ENCODE results near the gene MAP3K5.

MAP3K5 gene

DNA sequence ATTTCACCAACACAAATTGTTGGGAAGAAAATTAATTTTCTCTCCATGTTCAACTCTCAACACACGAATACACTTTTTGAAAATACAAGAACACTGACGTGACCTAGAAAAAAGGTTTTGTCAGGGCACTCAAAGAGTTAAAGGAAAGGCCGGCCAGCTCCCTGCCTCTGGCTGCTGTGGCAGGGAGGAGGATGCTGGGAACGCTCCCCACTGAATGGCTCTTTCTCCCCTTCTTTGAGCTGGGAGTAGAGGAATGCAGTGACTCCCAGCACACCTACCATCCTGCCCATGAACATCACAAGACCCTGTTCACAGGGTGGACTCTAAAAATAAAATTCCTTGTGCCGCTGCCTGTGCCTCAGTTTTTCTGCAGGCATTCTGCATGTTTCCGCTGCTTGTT, 47.0 kb downstream of the MAP3K5 start:
- DNase-seq, result no peak

- DNase-seq, result no peak
Measured at GRCh38 chr6:136744889-136745288, 47.4 kb downstream of the MAP3K5 start.

- no peak for DNase-seq
Measured at GRCh38 chr6:136742125-136742524, 50.2 kb downstream of the MAP3K5 start.

- no peak for DNase-seq
Measured at GRCh38 chr6:136740050-136740974, 52.0 kb downstream of the MAP3K5 start.

- no peak for DNase-seq
Measured at GRCh38 chr6:136739501-136739900, 52.8 kb downstream of the MAP3K5 start.

DNA sequence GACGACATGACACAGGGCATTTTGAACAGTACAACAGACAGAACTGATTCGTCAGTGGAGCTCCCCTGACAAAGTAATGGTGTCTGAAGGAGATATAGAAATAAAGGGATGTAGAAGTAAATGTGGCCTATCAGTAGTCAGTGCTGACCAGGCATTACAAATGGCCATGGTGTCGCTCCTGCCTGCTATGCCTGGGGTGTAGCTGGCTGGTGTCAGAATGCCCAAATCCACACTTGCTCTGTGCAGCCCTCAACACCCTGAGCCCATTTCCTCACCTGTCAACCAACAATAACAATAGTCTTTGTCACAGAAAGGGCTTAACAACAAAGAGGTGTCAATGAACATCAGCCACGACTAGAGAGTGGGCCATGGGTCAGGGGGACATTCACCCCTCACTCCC, 53.2 kb downstream of the MAP3K5 start:
- no peak for DNase-seq

GRCh38 chr6:136738692-136739057, 53.6 kb downstream of the MAP3K5 start:
- DNase-seq, result no peak

DNA sequence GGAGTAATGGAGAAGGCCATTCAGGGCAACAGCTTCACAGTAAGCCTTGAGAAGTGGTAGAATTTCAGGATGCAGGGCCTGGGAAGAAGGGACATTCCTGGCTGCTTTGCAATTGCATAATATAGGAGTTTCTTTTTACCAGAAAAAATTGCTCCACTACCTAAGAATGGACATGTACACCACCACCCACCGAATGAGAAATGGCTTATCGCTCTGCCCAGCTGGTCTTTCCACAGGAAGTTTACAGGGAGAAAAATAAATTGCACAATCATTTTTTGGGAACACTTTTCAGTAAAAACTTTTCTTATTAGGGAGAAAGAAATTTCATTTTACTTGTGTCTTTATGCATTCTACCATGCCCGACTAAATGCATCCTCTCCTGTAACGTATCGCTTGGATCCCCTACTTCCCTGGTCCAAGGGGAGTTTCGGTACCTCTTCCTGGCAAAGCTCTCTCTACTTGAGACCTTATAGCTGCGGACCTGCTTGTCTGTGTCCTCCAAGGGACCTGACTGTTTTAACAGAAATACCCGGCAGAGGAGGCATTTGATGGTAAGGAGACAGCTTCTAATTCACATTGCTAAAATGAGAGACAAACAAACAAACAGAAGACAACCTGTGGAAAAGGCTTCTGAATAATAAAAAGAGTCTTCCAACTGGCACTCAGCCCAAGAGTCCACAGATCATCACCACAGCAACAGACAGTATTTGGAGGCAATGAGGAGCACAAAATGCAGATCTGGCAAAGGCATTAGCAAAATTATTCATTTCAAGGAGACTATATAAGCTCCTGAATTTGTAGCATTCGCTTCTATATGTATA, 54.2 kb downstream of the MAP3K5 start:
- no peak for DNase-seq

DNA sequence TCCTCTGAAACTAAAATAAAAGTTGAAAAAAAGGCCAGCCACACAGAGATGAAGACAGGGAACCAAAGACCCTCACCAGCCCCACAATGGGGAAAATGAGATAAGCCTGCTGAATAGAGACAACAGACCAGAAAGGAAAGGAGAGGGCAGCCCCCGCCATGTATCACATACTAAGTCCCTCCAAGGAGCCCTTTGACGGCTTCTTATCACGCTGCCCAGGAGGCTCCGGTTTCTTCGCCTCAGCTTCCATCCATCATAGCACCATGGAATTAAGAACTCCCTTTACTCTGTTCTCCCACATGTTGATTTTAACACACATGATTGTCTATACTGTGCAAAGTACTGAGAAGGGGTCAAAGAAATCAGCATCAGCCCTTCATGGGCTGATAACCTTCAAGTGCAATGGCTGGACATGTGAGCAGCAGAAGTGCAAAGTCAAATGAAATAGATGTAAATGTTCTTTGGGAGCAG, 54.9 kb downstream of the MAP3K5 start:
- DNase-seq, result no peak

DNA sequence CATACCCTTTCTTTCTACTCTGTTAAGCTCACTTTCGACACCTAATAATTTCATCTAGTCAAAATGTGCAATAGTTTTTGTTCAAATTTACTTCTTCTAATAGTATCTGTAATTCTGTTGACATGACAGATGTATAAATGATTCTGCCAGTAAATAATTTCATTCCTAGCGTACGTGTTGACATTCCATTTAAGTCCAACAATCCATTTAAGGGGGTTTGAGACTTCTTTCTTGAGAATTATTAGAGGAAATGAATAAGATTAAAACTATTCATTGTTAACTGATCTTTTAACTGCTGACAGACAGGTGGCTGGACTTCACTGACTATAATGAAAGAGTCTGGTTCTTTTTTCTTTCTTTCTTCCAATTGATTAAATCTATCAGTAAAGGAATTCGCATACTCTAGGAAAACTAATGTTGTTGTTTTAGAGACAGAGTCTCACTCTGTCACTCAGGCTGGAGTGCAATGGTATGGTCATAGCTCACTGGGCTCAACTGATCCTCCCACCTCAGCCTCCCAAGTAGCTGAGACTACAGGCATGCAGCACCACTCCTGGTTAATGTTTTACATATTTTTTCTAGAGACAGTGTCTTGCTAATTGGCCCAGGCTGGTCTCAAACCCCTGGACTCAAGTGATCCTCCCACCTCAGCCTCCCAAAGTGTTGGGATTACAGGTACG, 55.9 kb downstream of the MAP3K5 start:
- no peak for DNase-seq

GRCh38 chr6:136734977-136735376, 57.3 kb downstream of the MAP3K5 start:
- DNase-seq, result no peak

GRCh38 chr6:136732889-136733288, 59.4 kb downstream of the MAP3K5 start:
- no peak for DNase-seq

GRCh38 chr6:136729832-136730231, 62.4 kb downstream of the MAP3K5 start:
- no peak for DNase-seq

GRCh38 chr6:136728976-136729515, 63.2 kb downstream of the MAP3K5 start:
- DNase-seq, result no peak

DNA sequence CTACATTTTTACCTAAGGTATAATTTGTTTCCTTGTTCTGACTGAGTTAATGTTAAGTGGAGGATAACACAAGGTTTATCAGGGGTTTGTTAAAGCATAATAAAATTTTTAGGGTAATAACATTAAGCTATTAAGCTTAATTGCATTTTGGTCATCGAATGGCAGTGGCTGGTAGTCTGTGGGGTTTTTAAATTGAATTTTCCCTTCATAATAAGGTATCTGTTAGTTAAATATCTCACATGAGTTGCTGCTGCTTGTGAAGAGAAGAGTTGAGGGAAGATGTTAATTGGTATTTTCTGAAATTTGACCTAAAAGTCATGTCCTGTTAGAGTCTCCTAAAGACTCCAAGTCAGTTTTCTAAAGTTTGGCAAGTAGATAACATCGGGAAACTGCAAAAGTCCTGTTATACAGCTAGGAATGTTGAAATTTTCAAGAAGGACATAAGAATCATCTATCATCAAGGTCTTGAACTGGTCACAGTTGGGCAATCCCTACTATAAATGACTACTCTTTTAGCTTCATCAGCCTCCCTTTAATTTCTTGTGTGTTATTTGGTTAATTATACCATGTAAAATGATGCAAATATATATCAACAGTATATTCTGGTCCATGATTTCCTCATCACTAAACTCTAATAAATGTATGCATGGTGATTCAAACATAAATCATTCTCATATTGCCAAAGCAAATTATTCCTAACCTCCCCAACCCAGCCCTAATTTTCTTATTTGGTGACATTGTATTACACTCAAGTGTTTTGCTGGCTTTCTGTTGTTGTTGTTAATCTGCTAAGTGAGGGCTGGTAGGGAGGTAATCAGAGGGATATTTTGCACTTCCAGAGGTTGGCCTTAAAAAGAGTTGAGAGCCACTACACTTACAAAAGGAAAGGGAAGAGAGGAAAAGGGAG, 64.0 kb downstream of the MAP3K5 start:
- no peak for DNase-seq

GRCh38 chr6:136726837-136727557, 65.3 kb downstream of the MAP3K5 start:
- DNase-seq, result no peak

GRCh38 chr6:136725124-136725523, 67.2 kb downstream of the MAP3K5 start:
- no peak for DNase-seq

GRCh38 chr6:136723780-136724179, 68.5 kb downstream of the MAP3K5 start:
- no peak for DNase-seq

GRCh38 chr6:136721467-136721866, 70.8 kb downstream of the MAP3K5 start:
- no peak for DNase-seq

- no peak for DNase-seq
Measured at GRCh38 chr6:136720045-136720770, 72.1 kb downstream of the MAP3K5 start.
